MCF 10A (cell line): ENCODE results near the gene TAS2R40. TPM values are rescaled to one million over a fixed set of nuclear protein-coding genes. Genes with fewer than 3 reads are reported as not detected.

ENCODE experiments used
- BruUV-seq: library from RNA; stranded (reverse); fragments of 400-500 nt; replicated peaks from 2 replicates; lab custom pipeline; 2021; lab: Mats Ljungman, UMichigan
- CTCF ChIA-PET: fragments of 300-600 bp; sonication (Branson Sonifier 250); formaldehyde crosslinking; extraction: SDS; loops from one replicate; lab custom pipeline; 2021; ENCODE audit warnings: antibody characterized with exemption, inconsistent platforms; lab: Yijun Ruan, JAX
- POLR2A ChIA-PET: fragments of 300-600, 350-650 bp; sonication (Branson Sonifier 250); formaldehyde crosslinking; extraction: SDS; loops from one replicate; lab custom pipeline; 2020; ENCODE audit warnings: antibody characterized with exemption, inconsistent platforms; lab: Yijun Ruan, JAX
- DNase-seq: peaks from one replicate; pipeline ENCODE4 v3.0.0-alpha.2; 2018; ENCODE audit not compliant: unreplicated experiment
- H3K27ac Mint-ChIP-seq: one replicate; pipeline ENCODE4 v1.8.0; 2022; ENCODE audit warnings: mild to moderate bottlenecking, low read depth, mixed read lengths; ENCODE audit not compliant: unreplicated experiment
- H3K27me3 Mint-ChIP-seq: one replicate; pipeline ENCODE4 v1.8.0; 2022; ENCODE audit warnings: mixed read lengths; ENCODE audit not compliant: insufficient read depth, unreplicated experiment
- H3K36me3 Mint-ChIP-seq: one replicate; pipeline ENCODE4 v1.8.0; 2022; ENCODE audit warnings: mild to moderate bottlenecking, moderate library complexity, mixed read lengths; ENCODE audit not compliant: insufficient read depth, unreplicated experiment
- H3K4me1 Mint-ChIP-seq: one replicate; pipeline ENCODE4 v1.8.0; 2022; ENCODE audit warnings: mixed read lengths; ENCODE audit not compliant: insufficient read depth, unreplicated experiment
- H3K4me3 Mint-ChIP-seq: one replicate; pipeline ENCODE4 v1.8.0; 2022; ENCODE audit warnings: mild to moderate bottlenecking, moderate library complexity, mixed read lengths; ENCODE audit not compliant: unreplicated experiment
- H3K9me3 Mint-ChIP-seq: one replicate; pipeline ENCODE4 v1.8.0; 2022; ENCODE audit warnings: mixed read lengths; ENCODE audit not compliant: unreplicated experiment
- CTCF ChIP-seq: fragments of 200-600 bp; IDR thresholded peaks from one replicate; pipeline ENCODE4 v1.8.0; 2022; ENCODE audit warnings: antibody characterized with exemption, mild to moderate bottlenecking; ENCODE audit not compliant: unreplicated experiment
- intact Hi-C: fragments of 100-400 bp; cut with micrococcal nuclease; formaldehyde crosslinking; loops from 2 replicates; pipeline ENCODE4 v1.14.1; 2022
- total RNA-seq: library from RNA; stranded (reverse); gene quantifications from 2 replicates; pipeline ENCODE4 v1.2.3, GENCODE V29; 2022

TAS2R40 gene
- total RNA-seq, 1 experiment from 2014 or later, result not detected

DNA sequence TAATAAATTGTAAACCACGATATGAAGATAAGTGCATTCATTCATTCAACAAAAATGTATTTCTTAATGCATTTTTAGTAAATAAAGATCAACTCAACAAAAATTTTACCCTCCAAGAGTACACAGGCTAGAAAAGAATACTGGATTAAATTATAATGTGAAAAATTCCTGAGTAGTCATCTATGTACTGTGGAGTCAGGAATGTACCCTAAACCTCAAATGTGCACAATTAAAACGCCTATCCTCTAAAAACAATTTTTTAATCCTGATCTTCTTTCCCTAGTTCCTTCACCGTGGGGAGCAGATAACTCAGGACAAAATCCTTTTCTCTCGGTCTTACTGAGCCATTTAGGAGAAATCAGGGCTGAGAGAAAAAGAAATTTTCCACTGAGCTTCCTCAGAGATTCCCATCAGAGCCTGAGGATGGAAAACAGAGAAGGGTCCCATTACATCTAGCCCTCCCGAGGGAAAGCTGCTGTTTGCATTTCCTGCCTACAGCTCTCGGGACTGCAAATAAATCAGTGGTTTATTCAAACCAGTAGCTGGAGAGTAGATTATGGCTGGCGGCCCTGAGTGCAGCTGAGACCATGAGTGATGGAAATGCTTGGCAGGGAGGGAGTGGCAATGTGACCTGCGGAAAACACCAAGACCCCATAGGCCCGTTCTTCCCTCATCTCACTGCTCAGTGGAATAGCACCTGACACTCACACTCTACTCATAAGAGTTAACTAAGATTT, 7.4 kb downstream of the TAS2R40 start:
- Mint-ChIP-seq H3K36me3 (no peaks in the 10 kb centered on the region), H3K9me3 (no peaks in the 10 kb centered on the region), H3K27ac (no peak overlapping the region), H3K4me3 (no peak overlapping the region), H3K27me3 (peaks cover 24% of the 10 kb centered on the region), H3K4me1 (no peaks in the 10 kb centered on the region)
- intact Hi-C loops, result no loop called here
- TF ChIP-seq CTCF, result no peak
- no peak for DNase-seq
- ChIA-PET POLR2A (interaction anchor here (0.5 to 1.0 kb wide), 2 partner anchors 34 to 282 kb away, joined by 3 to 5 read pairs; partner anchors contain the start of gene GSTK1), CTCF (interaction anchor here (0.9 to 2.9 kb wide), 4 partner anchors 11 to 186 kb away, joined by 5 to 20 read pairs (median 6); no protein-coding TSS in a partner anchor)
- no TSS peak for BruUV-seq

GRCh38 chr7:143230602-143231457, 9.0 kb downstream of the TAS2R40 start:
- no peaks in the 10 kb centered on the region for H3K9me3 Mint-ChIP-seq
- H3K36me3 Mint-ChIP-seq, result no peaks in the 10 kb centered on the region
- no peak for TF ChIP-seq CTCF
- intact Hi-C loops, result no loop called here
- ChIA-PET POLR2A (no interaction called here), CTCF (interaction anchor here (0.6 to 2.9 kb wide), 3 partner anchors 9 to 214 kb away, joined by 3 to 20 read pairs (median 3); no protein-coding TSS in a partner anchor)
- DNase-seq, result no peak
- H3K27ac Mint-ChIP-seq, result no peak overlapping the region
- no peaks in the 10 kb centered on the region for H3K4me1 Mint-ChIP-seq
- peaks cover 18% of the 10 kb centered on the region for H3K27me3 Mint-ChIP-seq
- no peak overlapping the region for H3K4me3 Mint-ChIP-seq
- no TSS peak for BruUV-seq

GRCh38 chr7:143233816-143234532, 12.1 kb downstream of the TAS2R40 start:
- Mint-ChIP-seq H3K4me3 (no peak overlapping the region), H3K27ac (no peak overlapping the region), H3K4me1 (peaks cover 3% of the 10 kb centered on the region), H3K9me3 (peaks cover 13% of the 10 kb centered on the region), H3K27me3 (peaks cover 28% of the 10 kb centered on the region), H3K36me3 (no peaks in the 10 kb centered on the region)
- BruUV-seq, result no TSS peak
- ChIA-PET POLR2A (no interaction called here), CTCF (interaction anchor here (0.6 to 2.2 kb wide), 4 partner anchors 15 to 353 kb away, joined by 3 to 13 read pairs (median 4); no protein-coding TSS in a partner anchor)
- TF ChIP-seq CTCF, result no peak
- intact Hi-C loops, result no loop called here
- DNase-seq, result no peak
